ENCODE results near the gene UBE2V1.

Gene UBE2V1

DNA sequence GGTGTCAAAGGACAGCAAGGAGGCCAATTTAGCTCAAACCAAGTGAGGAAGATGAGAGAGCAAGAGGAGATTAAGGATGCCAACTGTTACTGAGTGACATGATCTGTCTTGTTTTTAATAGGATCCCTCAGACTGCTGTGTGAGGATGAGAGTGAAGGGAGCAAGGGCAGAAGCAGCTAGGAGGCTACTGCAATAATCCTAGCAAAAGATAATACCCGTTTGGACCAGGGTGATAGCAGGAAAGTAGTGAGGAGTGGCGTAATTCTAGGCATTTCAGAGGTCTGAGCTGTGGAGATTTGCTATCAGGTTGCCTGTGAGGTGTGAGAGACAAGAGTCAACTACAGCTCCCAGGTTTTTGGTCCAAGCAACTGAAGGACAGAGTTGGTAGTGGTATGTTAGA lies 14.7 kb downstream of the UBE2V1 start:
- TF ChIP-seq POLR2AphosphoS5 (IDR thresholded peaks at IDR 0.05; ENCODE audit: low read depth, low read length) (no peak), TAF1 (IDR thresholded peaks at IDR 0.05; ENCODE audit: borderline replicate concordance, low read depth, low read length) (no peak), POLR2A (IDR thresholded peaks at IDR 0.05; ENCODE audit: low read depth, low read length) (no peak)
- DNase-seq (ENCODE audit: insufficient read length) (no peak), FAIRE-seq (no peak)

DNA sequence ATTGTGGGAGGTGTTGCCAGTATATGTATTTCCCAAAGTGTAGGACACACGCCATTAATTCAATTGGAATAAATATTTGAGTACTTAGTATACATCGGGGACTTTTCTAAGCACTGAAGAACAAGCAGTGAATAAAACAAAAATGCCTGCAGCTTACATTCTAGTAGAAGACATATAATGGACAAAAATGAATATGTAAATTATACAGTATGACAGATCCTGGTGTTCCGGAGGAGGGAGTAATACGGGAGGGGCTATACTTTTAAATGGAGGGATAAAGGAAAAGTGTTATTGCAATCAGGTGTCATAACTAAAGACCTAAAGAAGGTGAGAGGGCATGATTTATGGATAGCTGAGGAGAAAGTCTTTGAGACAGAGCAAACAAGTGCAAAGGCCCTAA lies 15.1 kb downstream of the UBE2V1 start:
- TF ChIP-seq TAF1 (IDR thresholded peaks at IDR 0.05; ENCODE audit: borderline replicate concordance, low read depth, low read length) = no peak
- no peak for TF ChIP-seq POLR2AphosphoS5 (IDR thresholded peaks at IDR 0.05; ENCODE audit: low read depth, low read length)
- no peak for TF ChIP-seq POLR2A (IDR thresholded peaks at IDR 0.05; ENCODE audit: low read depth, low read length)
- FAIRE-seq (no peak), DNase-seq (ENCODE audit: insufficient read length) (no peak)

- FAIRE-seq = no peak
- TF ChIP-seq POLR2AphosphoS5 (IDR thresholded peaks at IDR 0.05; ENCODE audit: low read depth, low read length) = no peak
- no peak for TF ChIP-seq TAF1 (IDR thresholded peaks at IDR 0.05; ENCODE audit: borderline replicate concordance, low read depth, low read length)
- TF ChIP-seq POLR2A (IDR thresholded peaks at IDR 0.05; ENCODE audit: low read depth, low read length) = no peak
- DNase-seq (ENCODE audit: insufficient read length) = no peak
Measured at GRCh38 chr20:50096237-50096636, 16.7 kb downstream of the UBE2V1 start.

- TF ChIP-seq POLR2A (IDR thresholded peaks at IDR 0.05; ENCODE audit: low read depth, low read length) (no peak), TAF1 (IDR thresholded peaks at IDR 0.05; ENCODE audit: borderline replicate concordance, low read depth, low read length) (no peak), POLR2AphosphoS5 (IDR thresholded peaks at IDR 0.05; ENCODE audit: low read depth, low read length) (no peak)
- FAIRE-seq = no peak
- DNase-seq (ENCODE audit: insufficient read length) = no peak
Measured at GRCh38 chr20:50095476-50096078, 17.4 kb downstream of the UBE2V1 start.

GRCh38 chr20:50094522-50094921 lies 18.4 kb downstream of the UBE2V1 start:
- DNase-seq (ENCODE audit: insufficient read length) (no peak), FAIRE-seq (no peak)
- no peak for TF ChIP-seq POLR2A (IDR thresholded peaks at IDR 0.05; ENCODE audit: low read depth, low read length)
- no peak for TF ChIP-seq POLR2AphosphoS5 (IDR thresholded peaks at IDR 0.05; ENCODE audit: low read depth, low read length)
- TF ChIP-seq TAF1 (IDR thresholded peaks at IDR 0.05; ENCODE audit: borderline replicate concordance, low read depth, low read length) = no peak

- DNase-seq (ENCODE audit: insufficient read length) (no peak), FAIRE-seq (no peak)
- TF ChIP-seq POLR2AphosphoS5 (IDR thresholded peaks at IDR 0.05; ENCODE audit: low read depth, low read length) (no peak), POLR2A (IDR thresholded peaks at IDR 0.05; ENCODE audit: low read depth, low read length) (no peak), TAF1 (IDR thresholded peaks at IDR 0.05; ENCODE audit: borderline replicate concordance, low read depth, low read length) (no peak)
Measured at GRCh38 chr20:50093240-50093639, 19.7 kb downstream of the UBE2V1 start.

- TF ChIP-seq POLR2AphosphoS5 (IDR thresholded peaks at IDR 0.05; ENCODE audit: low read depth, low read length) = no peak
- no peak for TF ChIP-seq POLR2A (IDR thresholded peaks at IDR 0.05; ENCODE audit: low read depth, low read length)
- no peak for TF ChIP-seq TAF1 (IDR thresholded peaks at IDR 0.05; ENCODE audit: borderline replicate concordance, low read depth, low read length)
- FAIRE-seq = no peak
Measured at GRCh38 chr20:50092436-50092835, 20.5 kb downstream of the UBE2V1 start.

DNA sequence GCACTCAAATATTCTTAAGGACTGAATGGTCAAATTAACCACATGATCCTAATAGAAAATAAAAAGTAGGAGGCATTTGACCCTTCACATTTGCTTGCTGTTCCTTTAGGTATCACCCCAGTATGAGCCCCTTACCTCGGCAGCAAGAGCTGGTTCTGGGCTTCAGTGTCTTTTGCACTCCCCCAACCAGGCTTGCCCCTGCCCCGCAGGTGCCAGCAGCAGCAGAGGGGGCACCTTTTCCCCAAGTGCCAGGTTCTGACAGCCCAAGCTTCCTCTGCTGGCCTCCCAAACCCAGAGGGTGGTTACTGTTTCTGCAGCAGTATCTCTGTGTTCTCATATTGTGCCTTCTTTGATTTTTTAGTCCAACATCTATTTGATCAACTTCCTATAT lies 23.2 kb downstream of the UBE2V1 start:
- FAIRE-seq (no peak), DNase-seq (ENCODE audit: insufficient read length) (no peak)
- TF ChIP-seq TAF1 (IDR thresholded peaks at IDR 0.05; ENCODE audit: borderline replicate concordance, low read depth, low read length) = no peak
- TF ChIP-seq POLR2AphosphoS5 (IDR thresholded peaks at IDR 0.05; ENCODE audit: low read depth, low read length) = no peak
- no peak for TF ChIP-seq POLR2A (IDR thresholded peaks at IDR 0.05; ENCODE audit: low read depth, low read length)

More at GRCh38 chr20:50092436-50092835, 20.5 kb downstream of the UBE2V1 start:
- DNase-seq (ENCODE audit: insufficient read length) = no peak

DNA sequence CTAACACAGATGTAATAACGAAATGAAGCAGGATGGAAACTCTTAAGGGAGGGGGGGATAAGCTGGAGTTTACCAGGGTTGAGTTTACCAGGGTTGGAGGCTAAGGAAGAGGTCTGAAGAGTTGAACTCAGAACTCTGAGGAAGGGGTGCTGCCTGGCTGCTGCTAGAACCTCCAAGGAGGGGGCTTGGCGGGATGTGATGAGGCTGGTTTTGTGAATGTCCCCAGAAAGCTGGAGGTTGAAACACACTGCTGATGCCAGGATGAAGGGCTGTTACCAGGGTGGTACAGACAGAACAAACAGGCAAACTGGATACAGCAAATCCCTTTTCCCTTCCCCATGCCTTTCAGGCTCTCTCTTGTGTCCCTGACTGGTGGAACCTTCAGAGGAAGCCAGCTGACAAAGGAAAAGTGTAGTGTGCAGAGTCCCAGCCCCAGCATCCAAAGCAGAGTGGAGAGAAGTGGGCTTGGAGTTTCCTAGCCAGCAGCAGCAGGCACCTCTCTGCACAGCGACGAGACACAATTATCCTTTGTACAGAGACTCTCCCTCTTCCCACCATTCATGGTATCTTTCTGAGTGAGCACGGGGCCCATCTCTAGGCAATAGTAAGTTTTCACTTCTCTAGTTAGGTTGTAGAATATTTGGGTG lies 23.7 kb downstream of the UBE2V1 start:
- DNase-seq (ENCODE audit: insufficient read length) (no peak), FAIRE-seq (no peak)
- no peak for TF ChIP-seq POLR2AphosphoS5 (IDR thresholded peaks at IDR 0.05; ENCODE audit: low read depth, low read length)
- TF ChIP-seq TAF1 (IDR thresholded peaks at IDR 0.05; ENCODE audit: borderline replicate concordance, low read depth, low read length) = no peak
- no peak for TF ChIP-seq POLR2A (IDR thresholded peaks at IDR 0.05; ENCODE audit: low read depth, low read length)

GRCh38 chr20:50088022-50088421 lies 24.9 kb downstream of the UBE2V1 start:
- TF ChIP-seq POLR2AphosphoS5 (IDR thresholded peaks at IDR 0.05; ENCODE audit: low read depth, low read length) (no peak), TAF1 (IDR thresholded peaks at IDR 0.05; ENCODE audit: borderline replicate concordance, low read depth, low read length) (no peak), POLR2A (IDR thresholded peaks at IDR 0.05; ENCODE audit: low read depth, low read length) (no peak)

GRCh38 chr20:50085481-50086365 lies 27.2 kb downstream of the UBE2V1 start:
- FAIRE-seq (peak; percentile 40), DNase-seq (ENCODE audit: insufficient read length) (peak; percentile 40)
- TF ChIP-seq POLR2A (IDR thresholded peaks at IDR 0.05; ENCODE audit: low read depth, low read length) (no peak; the same call in 1 of the 2 replicates), POLR2AphosphoS5 (IDR thresholded peaks at IDR 0.05; ENCODE audit: low read depth, low read length) (no peak; the same call in 1 of the 2 replicates), TAF1 (IDR thresholded peaks at IDR 0.05; ENCODE audit: borderline replicate concordance, low read depth, low read length) (no peak)

More at GRCh38 chr20:50088022-50088421, 24.9 kb downstream of the UBE2V1 start:
- FAIRE-seq (no peak), DNase-seq (ENCODE audit: insufficient read length) (no peak)
